HG03280 (cell line): ENCODE results near the gene CLGN.

Experiments
- ATAC-seq: cut with Tn5 transposase; IDR thresholded peaks from one replicate; pipeline ENCODE4 v1.9.1; 2021; ENCODE audit warnings: mild to moderate bottlenecking, moderate library complexity; ENCODE audit not compliant: unreplicated experiment

The CLGN gene

DNA sequence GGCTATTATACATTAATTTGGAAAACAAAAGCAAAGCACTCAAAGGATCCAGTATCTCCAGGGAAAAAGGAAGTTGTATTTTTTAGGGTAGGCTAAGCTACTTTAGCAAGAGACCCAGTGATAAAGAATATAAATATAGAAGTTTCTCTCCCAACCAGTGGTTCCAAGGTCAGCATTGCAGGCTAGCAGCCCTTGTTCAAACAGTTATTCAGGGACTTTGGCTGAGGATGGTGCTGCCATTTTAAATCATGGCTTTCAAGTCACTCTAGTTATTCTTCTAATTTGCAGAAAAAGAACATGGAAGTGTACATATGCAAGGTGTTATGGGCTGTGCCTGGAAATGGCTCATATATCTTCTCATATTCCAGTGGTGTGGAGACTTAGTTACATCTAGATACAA is 44.7 kb downstream of the CLGN start:
- ATAC-seq = no peak

- no peak for ATAC-seq
These were observed 53.3 kb downstream of the CLGN start for GRCh38 chr4:140374130-140374477.

- peak; percentile 95 for ATAC-seq
These were observed 53.9 kb downstream of the CLGN start, which contains the start of gene SCOC for GRCh38 chr4:140373328-140374129. TSS of gene SCOC (plus strand) at chr4:140373646. CDS start at chr4:140379171, 5,525 bp downstream.

DNA sequence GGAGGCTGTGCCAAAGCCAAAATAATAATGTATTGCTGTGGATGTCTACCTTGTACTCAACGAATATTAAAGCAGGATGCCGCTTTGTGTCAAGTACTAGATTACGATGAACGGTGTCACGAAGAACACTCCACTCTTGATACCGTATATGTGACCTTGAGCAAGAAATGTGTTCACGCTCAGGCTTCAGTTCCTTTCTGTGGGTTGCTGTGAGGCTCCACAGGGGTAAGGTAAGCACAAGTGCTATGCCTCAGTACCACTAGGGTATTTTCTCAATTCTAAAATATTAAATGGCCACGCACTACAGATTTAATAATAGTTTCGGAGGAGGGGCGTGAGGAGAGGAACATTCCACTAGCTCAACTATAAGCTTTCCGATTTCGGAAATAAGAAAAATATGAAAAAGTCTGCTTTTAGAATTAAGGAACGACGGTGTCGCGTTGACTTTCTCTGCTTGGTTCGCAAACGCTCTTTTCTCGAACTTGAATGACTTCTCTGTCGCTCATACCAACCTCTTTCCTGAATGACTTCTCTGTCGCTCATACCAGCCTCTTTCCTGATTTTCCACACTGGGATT is 54.6 kb downstream of the CLGN start:
- peak; percentile 62 for ATAC-seq

DNA sequence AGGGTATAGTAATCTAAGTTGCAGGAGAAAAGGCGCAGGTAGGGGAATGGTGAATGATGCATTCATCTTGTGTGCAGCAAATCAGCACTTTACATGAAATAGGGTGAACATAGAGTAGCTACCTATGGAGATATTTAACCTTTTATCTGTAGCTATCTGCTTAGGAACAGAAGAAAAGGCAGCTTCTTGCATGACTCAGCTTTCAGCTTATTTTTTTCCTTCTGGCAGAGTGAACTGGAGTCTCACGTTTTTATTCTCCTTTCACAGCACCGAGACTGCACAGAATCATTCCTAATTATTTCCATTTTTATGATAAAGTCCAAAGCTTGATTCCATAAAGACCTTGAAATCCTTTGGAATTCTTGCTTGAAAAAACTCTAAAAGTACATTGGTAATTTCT is 58.8 kb downstream of the CLGN start:
- no peak for ATAC-seq

DNA sequence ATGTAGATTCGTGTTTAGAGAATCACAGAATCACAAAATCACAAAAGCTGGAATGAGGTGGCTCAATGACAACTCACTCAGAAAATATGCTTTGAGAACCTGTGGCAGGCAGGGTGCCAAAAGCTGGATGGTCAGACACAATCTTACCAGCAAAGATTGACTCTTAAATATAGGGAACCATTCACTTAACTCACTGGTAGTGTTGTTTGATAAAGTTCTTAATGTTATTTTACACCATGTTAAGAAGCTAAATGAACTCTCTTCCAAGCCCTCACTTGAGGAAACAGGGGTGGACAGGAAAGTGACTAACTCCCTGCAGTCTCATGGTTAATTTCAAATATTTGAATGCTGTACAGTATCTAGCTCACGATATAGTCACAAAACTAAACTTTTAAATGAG is 59.7 kb downstream of the CLGN start:
- no peak for ATAC-seq

DNA sequence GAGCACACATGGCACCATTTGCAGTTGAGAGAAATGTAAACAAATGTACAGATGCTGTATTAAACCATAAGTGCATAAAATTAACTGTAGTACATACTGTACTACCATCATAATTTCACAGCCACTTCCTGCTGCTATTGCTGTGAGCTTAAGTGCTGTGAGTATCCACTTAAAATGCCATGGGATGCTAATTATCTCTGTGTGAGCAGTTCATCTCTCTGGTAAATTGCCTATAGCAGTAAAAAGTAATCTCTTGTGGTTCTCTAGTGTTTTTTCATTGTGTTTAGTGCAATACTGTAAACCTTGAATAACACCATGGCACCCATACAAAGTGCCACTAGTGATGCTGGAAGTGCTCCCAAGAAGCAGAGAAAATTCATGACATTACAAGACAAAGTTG is 63.9 kb downstream of the CLGN start:
- no peak for ATAC-seq

DNA sequence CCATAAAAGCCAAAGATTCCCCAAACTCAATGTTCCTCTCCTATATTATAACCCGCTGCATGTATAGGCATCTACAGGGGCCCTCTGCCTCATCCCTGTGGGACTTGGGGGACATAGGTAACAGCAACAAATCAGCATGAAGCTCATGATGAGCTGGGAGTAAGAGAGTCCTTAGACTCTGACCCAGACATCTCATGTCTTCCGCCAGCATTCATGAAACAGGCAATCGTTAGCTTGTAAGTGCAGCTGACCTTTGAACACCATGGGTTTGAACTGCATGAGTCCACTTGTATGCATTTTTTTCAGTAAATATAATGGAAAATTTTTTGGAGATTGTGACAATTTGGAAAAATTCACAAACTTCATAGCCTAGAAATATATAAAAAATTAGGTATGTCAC is 64.4 kb downstream of the CLGN start:
- ATAC-seq = no peak

- ATAC-seq = no peak
These were observed 66.3 kb downstream of the CLGN start for GRCh38 chr4:140361099-140361498.

DNA sequence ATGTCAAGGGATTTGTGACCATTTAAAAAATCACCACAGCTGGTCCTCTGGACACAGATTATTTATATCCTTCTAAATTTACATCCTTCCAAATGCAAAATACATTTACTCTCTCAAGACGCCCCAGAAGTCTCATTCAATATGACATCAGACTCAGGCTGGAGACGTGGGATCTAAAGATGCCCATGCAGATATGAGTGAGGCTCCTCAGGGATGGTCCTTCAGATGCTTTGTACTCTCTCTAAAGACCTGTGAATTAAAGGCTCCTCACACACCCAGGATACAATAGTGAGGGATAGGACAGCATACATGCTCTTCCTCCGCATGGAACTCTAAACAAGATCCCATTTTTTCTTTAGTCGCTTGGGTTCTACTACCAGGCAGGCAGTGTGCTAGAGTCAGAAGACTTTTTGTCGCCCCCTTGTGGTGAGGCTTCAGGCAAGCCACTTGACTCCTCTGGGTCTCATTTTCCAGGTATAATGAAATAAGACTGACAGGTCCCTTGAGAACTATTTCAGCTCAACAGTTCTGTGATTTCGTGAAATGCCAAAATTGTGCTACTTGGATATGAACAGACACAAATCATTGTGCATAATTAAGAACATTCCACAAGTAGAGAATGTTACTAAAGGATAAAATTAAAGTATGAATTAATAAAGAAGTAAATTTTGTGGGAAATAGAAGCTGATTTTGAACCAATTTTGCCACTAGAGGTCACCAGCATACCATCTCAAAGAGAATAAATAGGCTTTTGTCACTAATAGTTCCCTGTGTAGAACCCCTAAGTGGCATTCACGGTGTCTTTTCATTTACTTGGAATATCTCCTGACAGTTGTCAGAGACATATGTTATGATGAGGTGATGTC is 67.7 kb downstream of the CLGN start:
- ATAC-seq = peak; percentile 95

DNA sequence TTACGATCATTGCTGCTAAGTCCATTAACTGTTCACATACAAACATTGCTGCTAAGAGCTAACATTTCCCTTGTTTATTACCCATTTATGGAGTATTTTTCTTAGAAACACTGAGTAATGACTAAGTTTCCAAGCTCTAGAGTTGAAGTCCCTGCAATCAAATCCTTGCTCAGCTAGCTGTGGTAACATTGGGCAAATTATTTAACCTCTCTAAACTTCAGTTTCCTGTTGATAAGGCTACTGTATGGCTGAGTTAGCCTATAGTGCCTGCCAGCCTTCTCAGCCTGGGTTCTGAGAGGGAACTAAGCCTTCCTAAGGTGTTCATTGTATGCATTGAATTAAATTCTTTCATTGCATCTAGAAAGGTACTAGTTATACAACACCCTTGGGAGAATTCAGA is 69.2 kb downstream of the CLGN start:
- no peak for ATAC-seq

GRCh38 chr4:140357868-140358267 is 69.6 kb downstream of the CLGN start:
- no peak for ATAC-seq

- ATAC-seq = no peak
These were observed 72.2 kb downstream of the CLGN start for GRCh38 chr4:140355288-140355687.

GRCh38 chr4:140353786-140354185 is 73.7 kb downstream of the CLGN start:
- ATAC-seq = no peak

DNA sequence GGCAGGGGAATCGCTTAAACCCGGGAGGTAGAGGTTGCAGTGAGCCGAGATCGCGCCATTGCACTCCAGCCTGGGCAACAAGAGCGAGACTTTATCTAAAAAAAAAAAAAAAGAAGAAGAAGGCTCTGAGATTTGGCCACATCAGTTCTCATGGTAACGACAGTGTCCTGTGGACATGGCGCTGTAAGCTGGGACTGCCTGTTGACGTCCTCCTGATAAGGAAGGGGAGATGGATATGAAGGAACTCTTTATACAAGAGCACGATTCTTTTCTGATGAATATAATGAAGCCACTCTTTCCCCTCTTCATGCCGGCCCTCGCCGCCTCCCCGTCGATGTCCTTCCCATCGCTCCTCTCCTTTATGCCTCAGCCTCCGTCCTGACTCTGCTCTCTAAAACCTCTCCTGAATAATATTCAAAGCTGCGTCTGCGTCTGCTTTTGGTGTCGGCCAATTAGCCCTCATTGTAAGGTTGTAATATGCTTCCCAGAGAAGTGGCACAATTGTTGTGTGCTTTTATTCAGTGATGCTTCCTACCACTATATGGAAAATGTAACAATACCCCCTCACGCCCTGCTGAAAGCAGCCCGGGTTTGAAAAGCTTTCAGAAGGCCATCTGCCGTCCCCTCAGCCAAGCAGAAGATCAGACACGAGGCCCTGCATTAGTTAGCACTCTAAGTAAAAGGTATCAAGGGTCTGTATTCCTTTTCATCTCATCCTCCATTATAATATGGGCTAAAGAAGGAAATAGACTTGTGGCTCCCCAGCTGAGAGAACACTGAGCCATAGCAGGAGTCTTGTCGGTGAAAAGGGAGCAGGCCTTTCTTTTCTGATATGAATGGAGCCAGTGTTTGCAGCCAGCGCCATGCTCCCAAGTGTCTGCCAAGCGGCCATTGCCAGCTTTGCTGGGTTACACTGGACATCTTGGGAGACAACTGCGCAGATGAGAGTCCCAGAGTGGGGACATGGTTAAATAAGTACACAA is 76.1 kb downstream of the CLGN start:
- no peak for ATAC-seq

- ATAC-seq = no peak
These were observed 77.6 kb downstream of the CLGN start for GRCh38 chr4:140349816-140350215.

DNA sequence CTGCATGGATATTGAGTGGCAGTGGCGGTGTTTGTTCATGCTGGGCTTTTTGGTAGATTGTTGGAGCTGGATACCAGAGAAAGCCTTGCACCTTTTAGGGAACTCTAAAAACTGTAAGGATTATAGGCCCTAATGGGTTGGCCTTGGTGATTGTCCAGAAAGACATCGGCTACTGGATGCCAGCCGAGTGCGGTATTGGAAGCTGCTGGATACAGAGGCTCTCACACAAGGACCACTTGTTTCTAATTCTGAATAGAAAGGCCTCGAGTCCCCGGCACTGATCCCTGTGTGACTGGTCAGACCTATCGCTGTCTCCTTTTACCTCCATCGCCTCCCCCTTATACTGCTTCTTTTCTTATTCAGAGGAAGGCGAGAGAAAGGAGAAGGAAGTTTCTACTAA is 81.3 kb downstream of the CLGN start:
- ATAC-seq = no peak

- no peak for ATAC-seq
These were observed 82.8 kb downstream of the CLGN start for GRCh38 chr4:140344621-140345020.

GRCh38 chr4:140344101-140344500 is 83.3 kb downstream of the CLGN start:
- no peak for ATAC-seq

GRCh38 chr4:140343303-140343702 is 84.1 kb downstream of the CLGN start:
- ATAC-seq = no peak

DNA sequence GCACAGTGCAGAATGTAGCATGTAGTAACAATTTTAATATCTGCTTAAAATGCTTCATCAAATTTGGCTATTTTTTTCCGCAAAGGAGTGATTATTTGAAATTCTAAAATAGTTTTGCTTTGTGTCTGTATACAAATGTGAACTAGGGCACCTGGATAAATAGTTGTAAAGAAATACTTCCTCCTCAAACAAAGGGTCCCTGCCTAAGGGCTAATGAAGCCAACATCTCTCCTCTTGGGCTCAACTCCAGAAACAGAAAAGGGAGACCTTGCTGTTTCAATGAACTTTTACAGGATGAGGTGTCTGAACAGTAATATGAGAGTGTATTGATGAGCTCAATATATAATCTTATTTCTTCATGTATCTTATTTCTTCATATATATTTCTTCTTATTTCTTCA is 84.8 kb downstream of the CLGN start:
- no peak for ATAC-seq
